Endothelial cell of umbilical vein (primary cell): ENCODE results near the gene LPP. TPM values are rescaled to one million over a fixed set of nuclear protein-coding genes. Genes with fewer than 3 reads are reported as not detected.

Experiments used
- BruUV-seq: library from RNA; stranded (reverse); fragments of 400-500 nt; replicated peaks from 2 replicates; lab custom pipeline; 2021; lab: Mats Ljungman, UMichigan
- CTCF ChIA-PET: fragments of 300-600, 350-600 bp; sonication (Branson Sonifier 250); formaldehyde crosslinking; loops from one replicate; lab custom pipeline; 2021; ENCODE audit warnings: antibody characterized with exemption, inconsistent platforms; lab: Charles Lee
- POLR2A ChIA-PET: fragments of 300-600, 350-600 bp; sonication (Branson Sonifier 250); formaldehyde crosslinking; loops from one replicate; lab custom pipeline; 2021; ENCODE audit warnings: antibody characterized with exemption, inconsistent platforms; lab: Charles Lee
- DNase-seq: peaks from one replicate; pipeline ENCODE4 v3.0.0-alpha.2; 2011; ENCODE audit warnings: low read depth, low spot score
- FAIRE-seq: peaks from 2 replicates; lab custom pipeline; 2011; peaks lifted over from hg19 to GRCh38; lab: Jason Lieb, UNC
- H2AFZ ChIP-seq: 2 replicates; pipeline ENCODE4 v1.6.0; 2012; ENCODE audit warnings: low read depth, low read length, control low read depth, inconsistent platforms
- H3K27ac ChIP-seq: 2 replicates; pipeline ENCODE4 v1.5.1; 2011; ENCODE audit warnings: low read depth, mild to moderate bottlenecking, control low read depth, low read length, moderate library complexity; ENCODE audit not compliant: insufficient read depth
- H3K27me3 ChIP-seq, 2 experiments: 2 replicates each; pipeline versions ENCODE4 v1.6.0 to v1.6.1; 2011; ENCODE audit warnings: low read length in 2 of 2, mixed read lengths in 1 of 2; ENCODE audit not compliant: control insufficient read depth in 2 of 2, insufficient read depth in 2 of 2
- H3K36me3 ChIP-seq, 2 experiments: 2 replicates in 1 of 2; 3 replicates in 1 of 2; pipeline ENCODE4 v1.5.1; 2011; ENCODE audit warnings: low read length in 2 of 2, mild to moderate bottlenecking in 1 of 2, moderate library complexity in 1 of 2; ENCODE audit not compliant: control insufficient read depth in 2 of 2, insufficient read depth in 2 of 2; ENCODE audit errors: extremely low read depth in 1 of 2
- H3K4me1 ChIP-seq: 3 replicates; pipeline ENCODE4 v1.5.1; 2011; ENCODE audit warnings: mild to moderate bottlenecking, low read length; ENCODE audit not compliant: control insufficient read depth, insufficient read depth; ENCODE audit errors: extremely low read depth
- H3K4me2 ChIP-seq: 2 replicates; pipeline ENCODE4 v1.6.1; 2011; ENCODE audit warnings: low read length, control low read depth, mixed read lengths; ENCODE audit not compliant: insufficient read depth
- H3K4me3 ChIP-seq, 3 experiments: fragments of 200-600 bp in 1 of 3; sonication (generic), shearing (Covaris generic) in 1 of 3; replicated peaks in 1 of 3; 2 replicates each; pipeline ENCODE4 v1.5.1; 2011 to 2016; ENCODE audit warnings: control low read depth in 3 of 3, low read length in 3 of 3, mild to moderate bottlenecking in 2 of 3, inconsistent platforms in 1 of 3, low read depth in 1 of 3, moderate library complexity in 1 of 3; ENCODE audit not compliant: insufficient read depth in 1 of 3
- H3K79me2 ChIP-seq: 2 replicates; pipeline ENCODE4 v1.6.0; 2012; ENCODE audit warnings: low read length, inconsistent platforms; ENCODE audit not compliant: control insufficient read depth, insufficient read depth
- H3K9ac ChIP-seq: replicated peaks from 2 replicates; pipeline ENCODE3; 2011; ENCODE audit warnings: low read length, control low read depth; ENCODE audit not compliant: insufficient read depth; ENCODE audit errors: extremely low read depth
- H3K9me1 ChIP-seq: replicated peaks from 3 replicates; pipeline ENCODE4 v1.6.0; 2011; ENCODE audit warnings: mild to moderate bottlenecking, low read length; ENCODE audit not compliant: control insufficient read depth, insufficient read depth; ENCODE audit errors: extremely low read depth
- H3K9me3 ChIP-seq: replicated peaks from 2 replicates; pipeline ENCODE4 v1.5.1; 2012; ENCODE audit warnings: low read length, inconsistent platforms; ENCODE audit not compliant: control insufficient read depth, insufficient read depth
- H4K20me1 ChIP-seq: replicated peaks from 2 replicates; pipeline ENCODE3; 2011; ENCODE audit warnings: mild to moderate bottlenecking, low read length; ENCODE audit not compliant: control insufficient read depth, insufficient read depth; ENCODE audit errors: extremely low read depth
- EZH2 ChIP-seq: IDR thresholded peaks from 2 replicates; pipeline ENCODE4 v1.6.1; 2012; ENCODE audit warnings: borderline replicate concordance, low read depth, mild to moderate bottlenecking, moderate library complexity, low read length, inconsistent platforms; ENCODE audit not compliant: severe bottlenecking
- FOS ChIP-seq: IDR thresholded peaks from 2 replicates; pipeline ENCODE4 v1.6.1; 2011; ENCODE audit warnings: mild to moderate bottlenecking, low read length, moderate library complexity, borderline replicate concordance; ENCODE audit not compliant: insufficient read depth
- GATA2 ChIP-seq: IDR thresholded peaks from 2 replicates; pipeline ENCODE4 v1.7.0; 2011; ENCODE audit warnings: low read depth, mild to moderate bottlenecking, moderate library complexity, mixed read lengths, low read length; ENCODE audit not compliant: insufficient read length, insufficient read depth
- JUN ChIP-seq: IDR thresholded peaks from 2 replicates; pipeline ENCODE4 v1.6.1; 2011; ENCODE audit warnings: borderline replicate concordance, low read depth; ENCODE audit not compliant: insufficient read length, insufficient read depth
- MYC ChIP-seq: IDR thresholded peaks from one replicate; pipeline ENCODE4 v1.6.1; 2011; ENCODE audit warnings: mild to moderate bottlenecking, low read depth, low read length
- POLR2A ChIP-seq: IDR thresholded peaks from 2 replicates; pipeline ENCODE4 v1.6.1; 2012; ENCODE audit warnings: low read depth, mild to moderate bottlenecking, control low read depth, low read length
- POLR2AphosphoS5 ChIP-seq: IDR thresholded peaks from 2 replicates; pipeline ENCODE4 v1.6.1; 2012; ENCODE audit warnings: low read depth, mild to moderate bottlenecking, control low read depth, low read length, moderate library complexity; ENCODE audit not compliant: insufficient read depth
- dilution Hi-C: fragments of 300-500 bp; cut with MboI; formaldehyde crosslinking; loops from one replicate; pipeline ENCODE4 v1.15.0; 2019; ENCODE audit warnings: low sequenced_read_pairs; ENCODE audit not compliant: extremely low pct_ligation_motif_present
- intact Hi-C: fragments of 100-400 bp; cut with micrococcal nuclease; formaldehyde crosslinking; loops from one replicate; pipeline ENCODE4 v1.10.0; 2022
- polyA plus RNA-seq, 4 experiments: library from polyadenylated mRNA; depleted of rRNA in 3 of 4; stranded (reverse) in 3 of 4; unstranded in 1 of 4; fragments of >200 nt; gene quantifications; 2 replicates each; pipeline versions ENCODE4 v1.2.1 to v1.2.3, GENCODE V29; 2011 to 2012; ENCODE audit warnings: missing spikeins in 1 of 4
- total RNA-seq: library from RNA; stranded (reverse); gene quantifications from 2 replicates; pipeline ENCODE4 v1.2.3, GENCODE V29; 2021
- TF ChIP-seq, protein P1 (sequence below): IDR thresholded peaks from 2 replicates; pipeline ENCODE4 v1.6.1; 2011; ENCODE audit not compliant: insufficient read depth, insufficient read length
- TF ChIP-seq, protein P2 (sequence below), 2 donors: IDR thresholded peaks; 1 replicate in 1 of 2; 2 replicates in 1 of 2; pipeline ENCODE4 v1.5.1; 2011; ENCODE audit warnings: low read length in 2 of 2, mild to moderate bottlenecking in 2 of 2, moderate library complexity in 2 of 2, control low read depth in 1 of 2, inconsistent platforms in 1 of 2, low read depth in 1 of 2; ENCODE audit not compliant: insufficient read depth in 1 of 2; ENCODE audit errors: extremely low read depth in 1 of 2

The LPP gene
- total and polyA plus RNA-seq, 2 donors (not counting 3 experiments of a cell fraction or from before 2014, with no cell fraction given): 16.9 to 153 TPM

DNA sequence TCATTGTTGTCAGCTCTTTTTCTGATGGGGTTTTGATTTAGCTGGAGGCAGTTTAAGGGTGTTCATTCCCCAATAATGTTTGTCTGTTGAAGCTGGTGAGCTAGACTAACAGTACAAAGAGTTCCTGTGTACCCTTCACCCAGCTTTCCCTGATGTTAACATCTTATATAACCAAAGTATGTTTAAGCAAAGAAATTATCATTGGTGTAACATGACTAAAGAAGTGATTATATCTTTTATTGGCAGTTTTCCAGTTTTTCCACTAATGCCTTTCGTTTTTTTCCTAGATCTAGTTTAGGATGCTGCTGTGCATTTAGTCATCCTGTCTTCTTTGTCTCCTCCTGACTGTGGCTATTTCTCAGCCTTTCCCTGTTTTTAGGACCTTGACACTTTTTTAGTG, 165.6 kb downstream of the LPP start:
- H4K20me1 ChIP-seq: no peaks in the 10 kb centered on the region
- DNase-seq (peak; percentile 38), FAIRE-seq (no peak)
- dilution Hi-C loops (no loop called here), intact Hi-C loops (no loop called here)
- no peaks in the 10 kb centered on the region for H3K9me1 ChIP-seq
- H3K79me2 ChIP-seq: peaks cover 2% of the 10 kb centered on the region
- H3K27me3 ChIP-seq: no peaks in the 10 kb centered on the region
- peaks cover 3% of the 10 kb centered on the region for H3K4me1 ChIP-seq
- H3K27ac ChIP-seq: no peak overlapping the region
- no peaks in the 10 kb centered on the region for H3K36me3 ChIP-seq
- H3K4me3 ChIP-seq: no peak overlapping the region
- H3K9me3 ChIP-seq: no peaks in the 10 kb centered on the region
- H3K4me2 ChIP-seq: no peak overlapping the region
- TF ChIP-seq GATA2: peak; percentile 9
- TF ChIP-seq, protein P1, sequence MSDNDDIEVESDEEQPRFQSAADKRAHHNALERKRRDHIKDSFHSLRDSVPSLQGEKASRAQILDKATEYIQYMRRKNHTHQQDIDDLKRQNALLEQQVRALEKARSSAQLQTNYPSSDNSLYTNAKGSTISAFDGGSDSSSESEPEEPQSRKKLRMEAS: no peak
- no TSS peak for BruUV-seq
- POLR2A ChIA-PET: no interaction called here
- no peak overlapping the region for H3K9ac ChIP-seq
- H2AFZ ChIP-seq: no peak overlapping the region
- CTCF ChIA-PET: interaction anchor here (0.9 kb wide), 1 partner anchor 22 kb away, joined by 3 read pairs; no protein-coding TSS in a partner anchor

DNA sequence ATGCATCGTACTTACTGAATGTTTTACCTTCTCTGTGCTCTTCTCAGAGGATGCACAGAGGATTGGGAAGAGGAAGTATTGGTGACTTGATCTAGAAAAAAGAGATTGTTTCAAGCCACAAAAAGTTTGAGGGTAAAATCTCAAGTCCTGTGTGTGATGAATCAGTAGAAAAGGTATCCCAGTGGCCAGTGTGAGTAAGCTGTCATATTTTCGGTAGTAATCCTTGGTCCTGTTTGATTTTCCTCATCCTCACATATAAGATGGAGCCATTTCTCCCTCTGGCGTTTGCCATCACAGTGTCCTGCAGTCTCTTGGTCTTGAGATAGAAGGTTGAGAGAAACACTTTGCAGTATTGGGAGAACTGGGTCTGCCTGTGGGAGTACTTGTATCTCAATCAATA, 166.8 kb downstream of the LPP start:
- intact Hi-C loops (no loop called here), dilution Hi-C loops (no loop called here)
- H3K9ac ChIP-seq: no peak overlapping the region
- H3K79me2 ChIP-seq: peaks cover 2% of the 10 kb centered on the region
- TF ChIP-seq EZH2: no peak
- no peak for TF ChIP-seq POLR2AphosphoS5
- TF ChIP-seq, protein P2, sequence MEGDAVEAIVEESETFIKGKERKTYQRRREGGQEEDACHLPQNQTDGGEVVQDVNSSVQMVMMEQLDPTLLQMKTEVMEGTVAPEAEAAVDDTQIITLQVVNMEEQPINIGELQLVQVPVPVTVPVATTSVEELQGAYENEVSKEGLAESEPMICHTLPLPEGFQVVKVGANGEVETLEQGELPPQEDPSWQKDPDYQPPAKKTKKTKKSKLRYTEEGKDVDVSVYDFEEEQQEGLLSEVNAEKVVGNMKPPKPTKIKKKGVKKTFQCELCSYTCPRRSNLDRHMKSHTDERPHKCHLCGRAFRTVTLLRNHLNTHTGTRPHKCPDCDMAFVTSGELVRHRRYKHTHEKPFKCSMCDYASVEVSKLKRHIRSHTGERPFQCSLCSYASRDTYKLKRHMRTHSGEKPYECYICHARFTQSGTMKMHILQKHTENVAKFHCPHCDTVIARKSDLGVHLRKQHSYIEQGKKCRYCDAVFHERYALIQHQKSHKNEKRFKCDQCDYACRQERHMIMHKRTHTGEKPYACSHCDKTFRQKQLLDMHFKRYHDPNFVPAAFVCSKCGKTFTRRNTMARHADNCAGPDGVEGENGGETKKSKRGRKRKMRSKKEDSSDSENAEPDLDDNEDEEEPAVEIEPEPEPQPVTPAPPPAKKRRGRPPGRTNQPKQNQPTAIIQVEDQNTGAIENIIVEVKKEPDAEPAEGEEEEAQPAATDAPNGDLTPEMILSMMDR (IDR thresholded peaks at IDR 0.05; ENCODE audit: extremely low read depth in 1 of 2, insufficient read depth in 1 of 2, low read depth in 1 of 2, low read length in 2 of 2): no peak
- TF ChIP-seq FOS: no peak
- no peak for TF ChIP-seq GATA2
- no peak for TF ChIP-seq POLR2A
- TF ChIP-seq MYC: no peak
- TF ChIP-seq, protein P1: no peak
- no peak for TF ChIP-seq JUN
- ChIA-PET CTCF (no interaction called here), POLR2A (no interaction called here)
- H3K4me3 ChIP-seq: no peak overlapping the region
- no peaks in the 10 kb centered on the region for H3K9me1 ChIP-seq
- DNase-seq: no peak
- H3K9me3 ChIP-seq: no peaks in the 10 kb centered on the region
- no peaks in the 10 kb centered on the region for H3K36me3 ChIP-seq
- no peak for FAIRE-seq
- H3K4me1 ChIP-seq: peaks cover 3% of the 10 kb centered on the region
- no peaks in the 10 kb centered on the region for H4K20me1 ChIP-seq
- H3K27ac ChIP-seq: no peak overlapping the region
- no TSS peak for BruUV-seq
- H3K4me2 ChIP-seq: no peak overlapping the region
- no peak overlapping the region for H2AFZ ChIP-seq
- no peaks in the 10 kb centered on the region for H3K27me3 ChIP-seq
